PFSK-1 (cell line): Measurements from ENCODE around the gene SAMSN1.

Experiments
- FOXP2 ChIP-seq: optimal IDR thresholded peaks from 2 replicates; pipeline ENCODE3; 2011; ENCODE audit warnings: borderline replicate concordance, control low read depth, inconsistent platforms; ENCODE audit not compliant: insufficient read depth; ENCODE audit errors: extremely low read length, extremely low read depth
- POLR2AphosphoS5 ChIP-seq: IDR thresholded peaks from 2 replicates; pipeline ENCODE4 v1.6.1; 2012; ENCODE audit warnings: low read depth, mild to moderate bottlenecking, control low read depth, low read length, moderate library complexity
- SIN3A ChIP-seq: IDR thresholded peaks from 2 replicates; pipeline ENCODE4 v1.6.1; 2012; ENCODE audit warnings: mild to moderate bottlenecking, low read length, moderate library complexity, borderline replicate concordance; ENCODE audit not compliant: insufficient read depth
- TAF1 ChIP-seq: IDR thresholded peaks from 2 replicates; pipeline ENCODE4 v1.6.1; 2012; ENCODE audit warnings: low read length, control low read depth, borderline replicate concordance; ENCODE audit not compliant: insufficient read depth
- TF ChIP-seq, protein P1 (sequence below), 2 experiments: IDR thresholded peaks; 2 replicates each; pipeline versions ENCODE4 v1.6.1 to v1.8.0; 2011 to 2012; ENCODE audit warnings: low read depth in 2 of 2, low read length in 2 of 2, control low read depth in 1 of 2, inconsistent platforms in 1 of 2, mild to moderate bottlenecking in 1 of 2, moderate library complexity in 1 of 2; ENCODE audit not compliant: insufficient read depth in 1 of 2

SAMSN1 gene

DNA sequence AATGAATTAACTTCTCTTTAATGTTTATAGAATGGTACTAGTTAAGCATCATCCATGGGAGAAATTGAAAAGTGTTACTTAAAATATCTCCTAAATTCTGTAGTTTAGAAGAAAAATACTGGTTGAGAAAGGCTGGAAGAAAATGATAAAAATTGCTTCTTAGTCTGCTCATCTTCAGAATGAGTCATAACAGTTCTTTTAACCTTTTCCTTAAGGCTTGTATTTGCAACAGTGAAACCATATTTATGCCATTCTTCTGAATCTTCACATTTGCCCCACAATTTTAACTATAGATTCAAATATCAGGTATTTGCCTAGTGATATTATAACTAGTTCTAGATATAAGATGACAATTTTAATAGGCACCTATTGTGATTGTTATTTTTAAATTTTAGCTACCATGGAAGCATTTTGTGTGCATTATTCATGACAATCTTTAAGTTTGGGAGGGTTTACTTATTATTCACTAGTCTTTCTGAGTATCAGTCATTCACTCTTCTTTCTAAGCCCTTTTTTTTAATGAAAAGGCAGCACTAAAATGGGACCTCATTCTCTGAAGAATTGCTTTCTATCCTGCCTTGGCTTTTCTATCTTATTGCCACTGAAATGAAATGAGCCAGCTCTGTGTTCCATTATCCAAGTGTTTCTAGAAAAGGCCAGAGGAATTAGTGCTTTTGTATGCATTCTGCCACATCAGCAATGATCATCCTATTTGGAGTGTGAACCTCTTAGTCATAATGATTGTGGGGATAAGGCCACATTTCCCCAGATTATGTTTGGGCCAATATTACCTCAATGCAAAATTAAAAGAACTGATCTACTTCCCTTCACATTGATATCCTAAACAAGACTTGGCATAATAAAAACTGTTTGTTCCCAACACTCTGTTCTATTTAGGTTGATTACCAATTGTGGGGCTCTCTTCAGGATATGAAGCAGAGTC, 58.4 kb downstream of the SAMSN1 start:
- TF ChIP-seq TAF1 (no peak), SIN3A (no peak), FOXP2 (no peak), POLR2AphosphoS5 (no peak)
- TF ChIP-seq, protein P1, sequence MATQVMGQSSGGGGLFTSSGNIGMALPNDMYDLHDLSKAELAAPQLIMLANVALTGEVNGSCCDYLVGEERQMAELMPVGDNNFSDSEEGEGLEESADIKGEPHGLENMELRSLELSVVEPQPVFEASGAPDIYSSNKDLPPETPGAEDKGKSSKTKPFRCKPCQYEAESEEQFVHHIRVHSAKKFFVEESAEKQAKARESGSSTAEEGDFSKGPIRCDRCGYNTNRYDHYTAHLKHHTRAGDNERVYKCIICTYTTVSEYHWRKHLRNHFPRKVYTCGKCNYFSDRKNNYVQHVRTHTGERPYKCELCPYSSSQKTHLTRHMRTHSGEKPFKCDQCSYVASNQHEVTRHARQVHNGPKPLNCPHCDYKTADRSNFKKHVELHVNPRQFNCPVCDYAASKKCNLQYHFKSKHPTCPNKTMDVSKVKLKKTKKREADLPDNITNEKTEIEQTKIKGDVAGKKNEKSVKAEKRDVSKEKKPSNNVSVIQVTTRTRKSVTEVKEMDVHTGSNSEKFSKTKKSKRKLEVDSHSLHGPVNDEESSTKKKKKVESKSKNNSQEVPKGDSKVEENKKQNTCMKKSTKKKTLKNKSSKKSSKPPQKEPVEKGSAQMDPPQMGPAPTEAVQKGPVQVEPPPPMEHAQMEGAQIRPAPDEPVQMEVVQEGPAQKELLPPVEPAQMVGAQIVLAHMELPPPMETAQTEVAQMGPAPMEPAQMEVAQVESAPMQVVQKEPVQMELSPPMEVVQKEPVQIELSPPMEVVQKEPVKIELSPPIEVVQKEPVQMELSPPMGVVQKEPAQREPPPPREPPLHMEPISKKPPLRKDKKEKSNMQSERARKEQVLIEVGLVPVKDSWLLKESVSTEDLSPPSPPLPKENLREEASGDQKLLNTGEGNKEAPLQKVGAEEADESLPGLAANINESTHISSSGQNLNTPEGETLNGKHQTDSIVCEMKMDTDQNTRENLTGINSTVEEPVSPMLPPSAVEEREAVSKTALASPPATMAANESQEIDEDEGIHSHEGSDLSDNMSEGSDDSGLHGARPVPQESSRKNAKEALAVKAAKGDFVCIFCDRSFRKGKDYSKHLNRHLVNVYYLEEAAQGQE (IDR thresholded peaks at IDR 0.05; ENCODE audit: insufficient read depth in 1 of 2, low read depth in 2 of 2, low read length in 2 of 2) = no peak

DNA sequence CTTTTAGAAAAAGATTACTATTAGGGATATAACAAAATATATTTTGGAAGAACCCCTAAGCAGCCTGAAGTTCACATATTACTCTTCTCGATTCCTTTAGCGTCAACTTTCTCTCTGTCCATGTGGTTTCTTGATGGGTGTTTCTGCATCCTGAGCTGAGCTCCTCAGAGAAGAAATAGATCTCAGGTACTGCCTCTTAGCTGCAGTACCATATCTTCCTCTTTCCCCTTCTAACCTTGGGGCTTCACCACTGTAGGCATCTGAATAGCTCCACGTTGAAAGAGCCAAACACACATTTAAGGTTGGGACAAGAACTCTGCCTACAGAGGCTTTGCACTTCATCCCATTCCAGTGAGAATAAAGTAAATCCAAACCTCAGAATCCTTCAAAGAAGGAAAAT, 59.2 kb downstream of the SAMSN1 start:
- no peak for TF ChIP-seq FOXP2
- no peak for TF ChIP-seq POLR2AphosphoS5
- TF ChIP-seq TAF1 = no peak
- TF ChIP-seq SIN3A = no peak
- TF ChIP-seq, protein P1 (IDR thresholded peaks at IDR 0.05; ENCODE audit: insufficient read depth in 1 of 2, low read depth in 2 of 2, low read length in 2 of 2) = no peak

DNA sequence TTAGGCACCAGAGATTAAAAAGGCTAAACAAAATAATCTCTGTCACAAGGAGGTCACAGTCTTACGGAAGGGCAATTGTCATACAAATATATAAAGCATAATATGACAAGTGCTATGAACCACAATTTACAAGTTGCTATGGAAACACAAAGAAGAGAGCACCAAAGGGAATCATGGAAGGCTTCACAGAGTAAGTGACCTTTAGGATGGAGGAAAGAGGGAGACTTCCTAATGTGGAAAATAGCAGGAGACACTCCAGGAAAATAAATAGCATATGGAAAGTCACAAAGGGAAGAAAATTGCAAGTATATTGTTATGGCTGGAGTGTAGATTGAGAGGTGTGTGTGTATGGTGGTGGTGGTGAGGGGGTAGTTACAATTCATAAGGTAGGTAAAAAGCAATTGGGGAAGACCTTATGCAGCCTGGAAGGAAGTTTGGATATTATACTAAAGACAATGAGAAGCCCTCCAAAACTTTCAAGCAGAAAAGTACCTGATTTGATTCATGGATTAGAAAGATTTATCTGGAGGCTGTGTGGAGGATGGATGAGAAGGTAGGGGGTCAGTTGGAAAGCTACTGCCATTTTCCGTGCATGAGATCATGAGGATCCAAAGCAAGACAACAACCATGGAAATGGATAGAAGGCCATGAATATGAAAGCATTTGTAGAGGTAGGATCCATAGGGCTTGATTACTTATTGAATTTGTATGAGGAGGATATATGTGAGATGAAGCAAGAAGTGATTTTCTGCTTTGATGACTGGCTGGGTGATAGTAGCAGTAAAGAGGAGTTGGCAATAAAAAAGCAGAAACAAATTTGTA, 61.7 kb downstream of the SAMSN1 start:
- TF ChIP-seq FOXP2 = no peak
- no peak for TF ChIP-seq TAF1
- TF ChIP-seq, protein P1 (IDR thresholded peaks at IDR 0.05; ENCODE audit: insufficient read depth in 1 of 2, low read depth in 2 of 2, low read length in 2 of 2) = no peak
- no peak for TF ChIP-seq SIN3A
- no peak for TF ChIP-seq POLR2AphosphoS5

DNA sequence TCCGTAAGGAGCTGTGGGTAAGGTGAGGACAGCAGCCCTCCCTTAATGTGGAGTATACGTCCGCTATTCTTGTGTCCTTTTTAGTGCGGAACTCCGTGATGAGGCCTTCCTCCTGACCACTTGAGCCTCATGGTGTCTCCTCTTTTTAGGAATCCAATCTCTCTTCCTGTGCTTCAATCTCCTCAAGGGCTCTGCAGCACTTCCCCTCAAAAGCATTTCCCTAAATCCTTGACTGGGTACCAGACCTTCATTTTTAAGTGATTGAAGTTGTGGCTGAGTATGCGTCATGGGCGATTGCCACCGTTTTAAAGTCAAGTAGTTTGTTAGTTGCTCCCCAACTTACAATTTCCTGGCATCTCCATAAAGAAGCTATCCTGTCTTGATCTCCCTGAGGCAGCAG, 62.8 kb downstream of the SAMSN1 start:
- TF ChIP-seq POLR2AphosphoS5 = no peak
- TF ChIP-seq TAF1 = no peak
- no peak for TF ChIP-seq SIN3A
- TF ChIP-seq, protein P1 (IDR thresholded peaks at IDR 0.05; ENCODE audit: insufficient read depth in 1 of 2, low read depth in 2 of 2, low read length in 2 of 2) = no peak
- TF ChIP-seq FOXP2 = no peak
